DMS53 (cell line): ENCODE results near the gene GRIA4.

Experiments
- DNase-seq: peaks from one replicate; lab custom pipeline; 2025; lab: John Stamatoyannopoulos, UW

The GRIA4 gene

DNA sequence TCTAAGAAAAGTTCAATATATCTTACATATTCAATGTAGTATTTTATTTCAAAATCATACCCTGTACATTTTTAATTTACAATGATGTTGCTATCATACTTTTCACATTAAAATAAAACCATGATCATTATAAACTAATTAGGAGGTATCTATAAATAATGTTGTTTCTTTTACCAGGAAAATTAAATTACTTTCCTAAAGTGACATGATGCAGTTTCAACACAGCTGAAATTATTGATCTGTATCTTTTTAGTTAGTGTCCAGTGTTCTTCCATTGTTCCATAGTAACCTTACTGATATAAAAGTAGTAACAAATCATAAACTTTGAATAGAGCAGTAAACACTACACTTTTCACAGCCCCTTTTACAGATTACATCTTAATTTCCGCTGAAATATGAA lies 29.7 kb downstream of the GRIA4 start:
- no peak for DNase-seq

DNA sequence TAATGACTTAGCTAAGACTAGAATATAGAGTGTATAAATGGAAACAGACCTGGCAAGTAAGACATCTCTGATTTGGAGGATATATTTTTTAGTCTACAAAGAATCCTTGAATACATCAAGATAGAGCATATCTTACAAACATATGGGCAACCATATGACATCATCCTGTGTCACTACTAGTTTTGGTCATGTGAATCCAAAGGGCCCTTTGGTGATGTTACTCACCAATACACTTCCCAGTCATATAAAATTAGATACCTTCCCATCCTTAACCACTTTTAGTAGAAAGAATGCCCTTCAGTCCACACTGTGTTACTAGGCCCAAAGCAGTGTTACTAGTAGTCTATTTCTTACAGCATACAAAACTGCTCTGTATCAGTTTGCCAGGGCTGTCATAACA lies 31.6 kb downstream of the GRIA4 start:
- peak; percentile 6 for DNase-seq

DNA sequence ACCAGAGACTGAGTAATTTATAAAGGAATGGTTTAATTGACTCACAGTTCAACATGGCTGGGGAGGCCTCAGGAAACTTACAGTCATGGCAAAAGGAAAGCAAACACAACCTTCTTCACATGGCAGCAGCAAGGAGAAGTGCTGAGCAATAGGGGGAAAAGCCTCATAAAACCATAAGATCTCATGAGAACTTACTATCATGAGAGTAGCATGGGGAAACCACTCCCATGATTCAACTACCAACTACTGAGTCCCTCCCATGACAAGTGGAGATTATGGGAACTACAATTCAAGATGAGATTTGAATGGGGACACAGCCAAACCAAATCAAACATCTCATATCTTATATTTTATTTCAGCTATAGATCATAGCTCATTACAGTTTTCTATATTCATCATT lies 33.0 kb downstream of the GRIA4 start:
- DNase-seq: no peak

DNA sequence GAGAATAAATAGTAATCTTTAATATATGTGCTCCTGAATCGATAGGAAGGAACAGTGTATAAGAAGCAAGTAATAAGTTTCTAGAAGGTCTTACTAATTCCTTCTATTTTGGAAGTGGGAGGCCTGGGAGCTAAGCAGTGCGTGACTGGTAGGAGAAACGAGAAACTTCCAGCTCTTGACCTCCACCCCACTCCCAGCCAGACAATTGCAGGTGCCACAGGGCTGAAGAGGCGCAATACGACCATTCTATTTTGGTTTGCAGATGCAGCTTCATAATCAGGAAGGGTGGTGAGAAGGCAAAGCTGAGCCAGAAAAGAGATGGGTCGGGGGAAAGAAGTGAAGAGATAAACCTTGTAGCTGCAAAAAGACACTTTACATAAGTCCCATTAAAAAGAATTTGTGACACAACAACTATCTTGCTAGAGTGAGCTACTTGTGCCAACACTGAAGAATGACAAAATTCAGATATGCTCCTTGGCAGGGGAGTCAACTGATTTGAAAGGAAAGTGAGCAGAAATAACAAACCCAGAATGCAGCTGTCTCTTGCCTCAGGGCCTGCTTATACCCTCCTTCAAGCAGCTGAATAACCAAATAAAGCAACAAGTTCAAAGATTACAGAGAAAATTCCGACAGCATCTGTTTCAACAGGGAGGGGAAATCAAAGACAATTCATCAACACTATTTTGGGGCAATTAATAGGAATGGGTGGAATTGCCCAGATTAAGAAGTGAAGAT lies 35.1 kb downstream of the GRIA4 start:
- DNase-seq: no peak

DNA sequence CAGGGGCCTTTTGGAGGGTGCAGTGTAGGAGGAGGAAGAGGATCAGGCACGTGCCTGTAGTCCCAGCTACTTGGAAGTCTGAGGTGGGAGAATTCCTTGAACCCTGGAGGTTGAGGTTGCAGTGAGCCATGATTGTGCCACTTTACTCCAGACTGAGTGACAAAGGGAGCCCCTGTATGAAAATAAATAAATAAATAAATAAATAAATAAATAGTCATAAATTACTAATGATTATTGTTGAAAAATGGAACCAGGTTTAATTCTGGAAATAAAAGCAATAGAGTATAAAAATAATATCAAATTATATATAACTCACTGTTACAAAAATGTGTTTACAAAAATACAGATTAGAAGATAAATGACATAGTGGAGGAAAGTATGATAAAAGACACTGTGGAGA lies 37.9 kb downstream of the GRIA4 start:
- no peak for DNase-seq

DNA sequence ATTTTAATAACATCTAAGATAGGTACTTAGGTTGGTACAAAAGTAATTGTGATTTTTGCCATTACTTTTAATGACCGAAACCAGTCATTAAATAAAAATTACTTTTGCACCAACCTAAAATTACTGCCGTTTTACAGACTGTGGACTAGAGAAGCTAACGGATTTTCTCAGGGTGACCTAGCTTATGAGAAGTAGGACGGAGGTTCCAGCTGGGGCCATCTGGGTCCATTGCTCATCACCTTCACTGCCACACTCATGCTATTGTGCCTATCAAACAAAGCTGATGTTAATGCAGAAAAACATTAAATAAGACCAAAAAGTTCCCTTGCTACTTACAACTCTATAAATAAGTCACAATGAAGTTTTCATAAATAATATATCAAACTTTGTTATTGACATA lies 38.9 kb downstream of the GRIA4 start:
- DNase-seq: no peak

DNA sequence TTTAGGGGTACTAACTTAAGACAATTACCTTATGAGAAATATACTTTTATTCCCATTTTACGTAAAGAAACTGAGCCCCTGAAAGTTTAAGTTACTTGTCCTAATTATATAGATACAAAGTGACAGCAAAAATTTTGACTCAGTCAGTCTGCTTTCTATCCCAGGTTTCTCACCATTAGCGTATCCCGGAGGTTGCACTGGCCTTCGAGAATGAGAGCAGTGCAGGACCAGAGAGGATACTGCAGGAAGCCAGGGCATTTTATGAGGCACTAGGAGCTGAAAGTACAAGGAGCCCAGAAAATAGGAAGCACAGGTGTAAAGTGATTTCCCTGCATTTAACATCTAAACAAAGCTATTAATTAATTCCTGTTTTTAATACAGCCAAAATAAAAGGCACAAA lies 55.4 kb downstream of the GRIA4 start:
- DNase-seq: no peak

DNA sequence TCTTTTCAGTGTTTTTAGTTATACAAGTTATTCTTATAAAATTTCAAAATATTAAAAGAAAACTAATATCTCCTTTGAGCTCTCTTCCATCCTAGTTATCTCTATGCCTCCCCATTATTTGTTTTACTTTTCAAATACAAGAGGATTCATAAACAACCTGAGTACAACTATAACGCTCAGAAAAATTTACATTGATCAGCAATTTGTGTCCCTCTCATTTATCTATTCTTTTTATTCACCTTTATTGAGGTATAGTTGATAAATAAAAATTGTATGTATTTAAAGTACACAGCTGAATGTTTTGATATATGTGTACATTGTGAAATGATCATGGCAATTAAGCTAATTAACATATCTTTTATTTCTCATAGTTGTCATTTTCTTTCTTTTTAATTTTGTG lies 57.6 kb downstream of the GRIA4 start:
- DNase-seq: no peak

DNA sequence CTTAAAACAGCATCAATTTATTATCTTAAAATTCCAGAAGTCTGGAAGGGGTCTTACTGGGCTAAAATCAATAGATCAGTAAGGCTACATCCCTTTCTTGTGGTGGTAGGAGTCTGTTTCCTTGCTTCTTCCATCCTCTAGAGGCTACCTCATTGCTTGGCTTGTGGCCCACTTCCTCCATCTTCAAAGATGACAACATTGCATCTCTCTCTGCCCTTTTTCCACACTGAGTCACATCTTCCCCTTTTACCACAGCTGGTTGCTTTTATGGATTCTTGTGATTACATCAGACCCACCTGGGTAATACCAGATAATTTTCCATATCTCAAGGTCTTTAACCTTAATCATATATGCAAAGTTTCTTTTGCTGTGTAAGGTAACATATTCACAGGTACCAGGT lies 60.9 kb downstream of the GRIA4 start:
- peak; percentile 19 for DNase-seq

DNA sequence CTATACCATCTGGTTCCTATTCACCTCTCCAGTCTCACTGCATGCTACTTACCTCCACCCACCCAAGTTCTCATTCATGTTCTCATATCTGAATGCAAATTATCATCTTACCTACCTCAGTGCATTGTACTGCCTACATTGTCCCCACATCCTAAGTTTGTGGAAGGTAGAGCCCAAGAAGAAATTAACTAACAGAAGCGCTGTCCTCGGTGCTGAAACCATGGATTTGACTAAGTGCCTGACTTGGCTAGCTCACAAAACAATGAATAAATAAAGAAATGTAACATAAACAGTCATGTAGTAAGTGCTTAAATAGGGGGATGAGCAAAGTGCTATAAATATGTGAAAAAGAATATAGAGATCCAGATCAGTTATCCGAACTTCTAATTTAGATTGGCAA lies 63.2 kb downstream of the GRIA4 start:
- DNase-seq: peak; percentile 34

DNA sequence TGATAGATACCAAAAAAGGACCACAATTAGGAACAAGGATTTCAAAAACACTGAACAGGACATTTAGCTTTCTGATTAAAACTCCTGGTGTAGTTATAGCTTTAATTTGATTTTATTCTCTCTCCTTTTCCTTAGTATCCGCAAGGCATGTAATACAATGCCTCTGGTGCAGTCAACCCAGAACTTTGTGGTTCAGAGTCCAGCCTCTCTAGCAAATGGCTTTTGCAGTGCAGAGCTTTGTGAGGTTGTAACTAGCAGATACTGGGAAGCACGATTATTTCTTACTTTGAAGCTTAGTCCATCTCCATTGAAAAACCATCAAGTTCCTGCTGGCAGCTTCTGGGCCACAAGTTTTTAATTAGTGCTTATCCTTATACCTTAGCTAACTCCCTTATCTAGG lies 79.8 kb downstream of the GRIA4 start:
- no peak for DNase-seq

DNA sequence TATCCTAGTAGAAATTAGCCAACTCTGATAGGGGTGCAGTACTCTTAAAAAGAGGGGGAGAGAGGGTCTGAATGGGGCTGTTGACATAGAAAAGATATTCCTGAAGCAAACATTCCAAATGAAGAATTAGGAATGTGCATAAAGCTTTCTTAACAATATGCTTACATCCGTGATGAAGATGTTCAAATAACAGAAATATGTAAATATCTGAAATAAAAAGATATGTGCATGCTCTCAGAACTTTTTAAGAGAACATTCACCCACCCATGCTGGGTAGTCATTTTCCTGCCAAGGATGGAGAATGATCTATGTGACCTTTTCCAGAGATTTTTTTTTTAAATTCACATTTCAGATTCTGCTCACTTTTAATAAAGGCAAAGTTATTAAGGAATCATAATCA lies 80.6 kb downstream of the GRIA4 start:
- no peak for DNase-seq

DNA sequence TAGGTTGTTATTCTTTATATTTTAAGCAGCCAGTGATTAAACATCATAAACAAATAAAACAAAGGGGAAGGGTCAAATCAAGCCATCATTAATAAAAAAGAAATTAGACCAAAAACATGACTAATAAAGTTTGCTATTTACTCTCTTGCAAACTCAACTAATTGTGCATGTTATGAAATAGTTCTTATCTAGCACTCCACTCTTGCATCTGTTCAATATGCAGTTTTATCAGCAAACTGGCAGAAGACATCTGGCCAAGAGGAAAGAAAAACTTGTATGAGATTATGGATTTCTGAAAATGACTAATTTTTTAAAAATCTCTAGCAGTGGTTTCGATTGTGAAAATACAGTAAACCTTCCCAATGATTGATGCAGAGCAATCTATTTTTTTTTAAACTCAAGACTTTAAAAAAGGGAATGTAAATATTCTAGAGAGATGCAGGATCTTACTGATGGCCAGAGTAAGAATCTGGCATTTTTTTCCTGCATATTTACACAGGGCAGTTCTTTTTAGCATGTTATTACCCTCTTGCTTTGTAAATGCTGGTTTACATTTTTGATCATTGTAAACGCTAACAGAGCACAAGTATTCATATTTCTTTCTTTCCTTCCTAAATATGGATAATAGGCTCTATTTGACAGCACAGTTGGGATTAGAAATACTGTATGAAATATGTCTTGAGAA lies 83.3 kb downstream of the GRIA4 start:
- no peak for DNase-seq

DNA sequence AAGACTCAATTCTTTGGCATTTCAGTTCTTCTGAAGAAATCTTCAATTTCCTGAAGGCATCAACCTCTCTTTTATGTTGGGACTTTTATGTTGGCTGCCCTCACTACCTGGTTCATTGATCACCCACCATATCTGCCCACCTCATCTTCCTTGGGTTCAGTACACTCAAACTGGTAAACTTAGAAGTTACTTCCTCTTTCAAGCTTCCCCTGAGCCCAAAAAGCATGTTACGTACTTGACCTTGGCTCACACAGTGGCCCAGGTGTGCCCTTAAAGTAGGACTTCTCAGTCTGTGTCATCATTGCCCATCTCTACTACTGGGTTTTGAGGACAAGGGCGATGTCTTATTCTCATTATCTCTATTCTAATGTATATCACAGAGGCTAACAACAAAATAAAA lies 86.1 kb downstream of the GRIA4 start:
- DNase-seq: no peak

DNA sequence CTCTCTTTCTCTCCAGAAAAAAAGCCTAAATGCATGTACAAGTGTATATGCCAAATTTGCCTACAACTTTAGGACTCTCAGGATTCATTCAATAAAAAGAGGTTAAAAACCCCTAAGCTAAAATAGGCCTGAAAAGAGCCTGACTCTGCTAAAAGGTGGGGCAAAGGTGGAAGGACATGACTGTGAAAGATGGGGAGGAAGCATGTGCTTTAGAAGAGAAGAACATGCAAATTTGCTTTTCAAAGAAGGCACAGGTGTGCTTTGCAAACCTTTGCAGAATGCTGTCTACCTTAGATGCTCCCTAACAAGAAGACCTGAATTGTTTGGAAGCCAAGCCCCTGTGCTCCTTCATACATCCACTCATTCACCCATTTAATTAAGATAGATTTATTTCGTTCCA lies 87.4 kb downstream of the GRIA4 start:
- no peak for DNase-seq

DNA sequence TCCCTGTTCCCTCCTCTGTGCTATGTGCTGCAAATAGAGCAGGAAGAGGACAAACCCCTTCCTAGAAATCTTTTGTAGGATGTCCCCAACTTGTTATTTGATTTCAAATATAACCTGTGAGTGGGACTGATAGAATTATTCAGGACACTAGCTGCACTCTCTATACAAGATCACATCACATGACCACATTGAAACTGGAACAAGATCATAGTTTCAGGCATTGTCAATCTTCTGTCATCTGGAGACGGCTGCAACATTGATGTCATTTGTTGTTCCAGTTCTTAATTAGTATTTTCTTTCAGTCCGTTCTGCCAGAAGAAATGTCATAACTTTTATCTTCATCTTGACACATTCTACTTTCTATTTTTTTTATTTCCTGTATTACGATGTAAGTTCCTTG lies 89.3 kb downstream of the GRIA4 start:
- DNase-seq: no peak

DNA sequence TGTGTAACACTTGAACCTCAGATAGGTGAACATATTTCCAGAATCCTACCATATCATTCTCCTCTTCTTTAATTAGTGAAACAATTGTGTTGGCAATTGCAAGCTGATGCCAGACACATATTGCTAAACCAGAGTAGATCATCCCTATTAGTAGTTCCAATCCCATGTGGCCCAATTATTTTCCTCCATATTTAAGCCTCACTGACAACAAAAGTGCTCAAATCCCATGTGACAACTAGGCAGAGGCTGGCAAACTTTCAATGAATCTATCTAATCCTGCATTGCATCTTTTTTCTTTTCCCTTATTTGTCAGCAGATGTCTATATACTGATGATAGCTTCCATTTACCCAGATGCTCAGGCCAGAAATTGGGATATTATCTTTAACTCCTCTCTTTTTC lies 90.4 kb downstream of the GRIA4 start:
- DNase-seq: no peak

DNA sequence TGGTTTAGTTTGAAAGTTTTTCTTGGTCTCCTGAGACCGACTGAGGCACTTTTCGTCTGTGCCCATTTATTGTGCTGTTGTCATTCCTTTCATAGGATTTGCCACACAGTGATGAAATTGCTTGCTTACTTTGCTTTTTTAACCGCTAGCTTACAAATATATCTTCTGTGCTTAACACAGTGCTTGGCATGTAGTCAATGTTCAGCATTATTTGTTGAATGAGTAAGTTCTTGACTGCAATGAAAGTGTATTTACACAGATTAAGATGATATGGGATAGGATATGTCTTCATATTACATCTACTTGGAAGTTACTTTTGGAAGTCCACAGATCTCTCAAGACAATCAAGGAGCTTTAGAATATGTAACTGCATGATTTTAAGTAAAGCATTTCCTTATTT lies 91.2 kb downstream of the GRIA4 start:
- DNase-seq: peak; percentile 59

DNA sequence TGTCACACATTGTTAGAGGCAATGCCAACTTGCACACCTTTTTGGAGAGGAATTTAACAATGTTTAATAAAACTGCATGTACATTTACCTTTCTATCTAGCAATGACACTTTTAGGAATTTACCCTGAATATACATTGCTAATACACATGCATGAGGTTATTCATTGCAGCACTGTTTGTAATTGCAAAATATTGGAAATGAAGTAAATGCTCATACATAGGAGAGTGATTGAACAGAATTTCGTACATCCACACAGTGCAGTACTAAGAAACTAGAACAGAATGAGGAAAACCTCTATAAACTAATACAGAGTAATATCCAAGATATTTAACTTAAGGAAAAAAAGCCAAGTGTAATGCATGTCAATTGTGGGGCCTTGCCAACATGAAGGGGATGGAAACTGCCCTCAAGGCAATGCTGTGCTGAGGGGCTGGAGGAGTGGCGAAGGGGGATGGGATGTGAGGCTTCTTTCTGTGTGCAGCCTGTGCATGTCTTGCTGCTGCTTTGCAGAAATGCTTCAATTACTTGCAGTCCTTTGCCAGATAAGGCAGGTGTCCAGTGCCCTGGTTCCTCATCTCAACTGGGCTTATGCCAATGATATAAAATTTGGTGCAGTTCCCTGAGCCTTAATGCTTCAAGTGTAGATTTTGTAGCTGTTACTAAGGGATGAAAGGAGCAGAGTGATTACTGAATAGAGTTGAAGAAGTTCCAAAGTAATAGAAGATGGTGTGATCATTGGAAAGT lies 96.1 kb downstream of the GRIA4 start:
- DNase-seq: no peak

DNA sequence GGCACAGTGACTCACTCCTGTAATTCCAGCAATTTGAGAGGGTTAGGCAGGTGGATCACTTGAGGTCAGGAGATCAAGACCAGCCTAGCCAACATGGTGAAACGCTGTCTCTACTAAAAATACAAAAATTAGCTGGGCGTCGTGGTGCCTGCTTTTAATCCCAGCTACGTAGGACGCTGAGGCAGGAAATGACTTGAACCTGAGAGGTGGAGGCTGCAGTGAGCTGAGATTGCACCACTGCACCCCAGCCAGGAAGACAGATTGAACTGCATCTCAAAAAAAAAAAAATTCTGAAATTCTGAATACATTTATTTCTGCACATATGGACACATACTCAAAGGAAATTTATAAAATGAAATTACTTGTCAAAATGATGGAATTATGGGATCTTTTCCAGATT lies 103.2 kb downstream of the GRIA4 start:
- DNase-seq: no peak

DNA sequence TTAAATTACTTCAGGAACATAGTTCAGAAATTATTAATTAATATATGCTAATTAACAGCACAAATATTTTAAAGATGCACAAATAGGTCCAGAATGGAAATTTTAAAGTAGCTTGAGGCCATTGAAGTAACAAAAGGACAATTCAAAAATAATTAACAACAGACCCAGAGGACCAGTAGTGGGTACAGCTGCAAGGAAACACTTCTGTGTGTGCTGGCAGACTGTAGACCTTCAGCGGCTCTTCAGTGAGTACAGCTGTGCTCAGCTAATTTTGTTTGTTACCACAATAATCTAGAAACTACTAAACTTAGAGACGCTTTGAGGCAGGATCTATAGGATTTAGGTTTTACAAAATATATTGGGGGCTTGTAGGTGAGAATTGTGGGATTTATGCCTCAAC lies 103.8 kb downstream of the GRIA4 start:
- DNase-seq: no peak

DNA sequence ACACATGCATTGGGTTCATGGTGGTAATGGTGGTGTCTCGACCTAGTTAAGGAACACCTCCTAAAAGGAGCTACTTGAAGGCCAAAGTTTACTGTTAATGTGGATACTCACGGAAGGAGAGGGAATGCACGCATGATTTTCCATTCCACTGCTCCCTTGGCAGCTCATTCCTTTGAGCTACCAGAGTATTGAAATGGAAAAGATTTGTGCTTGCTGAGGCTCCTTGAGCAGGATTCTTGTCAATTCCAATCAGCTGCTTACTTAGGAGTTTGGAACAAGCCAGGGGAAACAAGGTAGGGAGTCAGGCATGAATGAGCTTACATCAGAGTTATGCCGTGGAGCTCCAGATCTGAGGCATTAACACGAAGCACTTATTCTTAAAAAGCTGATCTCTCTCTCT lies 108.8 kb downstream of the GRIA4 start:
- DNase-seq: peak; percentile 39

DNA sequence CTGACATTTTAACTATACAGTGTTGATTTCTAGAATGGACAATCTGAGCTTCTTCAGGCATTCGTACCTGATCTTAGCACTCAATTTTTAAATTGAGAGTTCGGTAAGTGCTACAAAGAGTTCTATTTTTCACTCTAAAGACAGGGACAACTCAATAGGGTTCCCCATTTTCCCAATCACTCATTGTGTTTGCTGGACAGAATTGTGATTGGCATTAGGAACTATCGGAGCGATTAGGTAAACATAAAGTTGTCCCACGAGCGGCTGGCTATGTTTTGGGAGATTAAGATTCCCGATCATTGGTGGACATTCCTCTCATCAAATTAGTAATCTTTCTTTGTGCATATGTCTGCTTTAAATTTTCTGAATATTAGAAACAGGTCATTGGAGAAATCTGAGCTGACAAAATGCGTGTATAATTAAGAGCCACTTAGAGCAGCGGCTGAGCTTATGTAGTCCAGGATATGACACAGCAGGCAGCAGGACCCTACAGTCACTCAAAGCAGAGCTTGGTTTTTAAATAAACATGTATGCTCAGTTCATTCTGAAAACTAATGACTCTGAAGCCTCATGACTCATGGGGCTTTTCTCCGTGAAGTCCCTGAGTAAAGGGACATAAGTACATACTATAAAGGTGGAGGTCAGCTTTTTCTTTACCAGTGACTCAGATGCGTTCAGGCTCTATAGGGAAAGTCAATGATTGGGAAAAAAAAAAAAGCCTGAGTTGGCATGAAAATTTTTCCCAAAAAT lies 109.4 kb downstream of the GRIA4 start:
- peak; percentile 97 for DNase-seq
